Measurements from ENCODE around the gene SRGAP1.

DNA sequence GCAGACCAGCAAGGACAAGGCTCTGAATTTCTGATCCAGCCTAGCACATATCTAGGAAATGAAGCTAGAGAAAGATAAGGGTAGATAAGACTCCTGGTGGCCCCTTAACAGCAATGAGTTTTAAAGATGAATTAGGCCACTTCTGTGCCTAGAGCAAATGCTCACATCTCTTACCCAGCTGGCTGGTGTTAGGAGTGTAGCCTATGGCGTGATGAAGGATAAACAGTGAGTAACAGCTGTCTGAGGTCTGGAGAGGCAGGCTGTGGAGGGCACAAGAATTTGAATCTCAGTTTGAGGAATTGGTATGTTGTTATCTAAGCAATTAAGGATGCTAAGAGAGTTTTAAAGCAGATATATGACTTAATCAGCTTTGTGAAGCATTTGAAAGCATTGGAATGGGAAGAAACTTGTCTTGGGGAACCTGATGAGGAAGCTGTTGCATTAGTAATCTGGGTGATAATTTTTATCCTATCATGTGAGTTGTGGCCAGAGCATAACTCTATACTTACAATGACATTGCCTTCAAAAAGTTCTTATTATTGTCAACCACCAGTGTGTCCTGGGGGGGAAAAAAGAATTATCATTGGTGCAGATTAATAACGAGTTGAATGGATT is 161.8 kb downstream of the SRGAP1 start:
- TF ChIP-seq, protein P1, sequence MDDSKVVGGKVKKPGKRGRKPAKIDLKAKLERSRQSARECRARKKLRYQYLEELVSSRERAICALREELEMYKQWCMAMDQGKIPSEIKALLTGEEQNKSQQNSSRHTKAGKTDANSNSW (CRISPR knock-in tag; IDR thresholded peaks at IDR 0.05; ENCODE audit: borderline replicate concordance) = no peak
- TF ChIP-seq RELA (CRISPR knock-in tag; IDR thresholded peaks at IDR 0.05) (no peak), GLMP (CRISPR knock-in tag; IDR thresholded peaks at IDR 0.05; ENCODE audit: borderline replicate concordance) (no peak), ZNF207 (IDR thresholded peaks at IDR 0.05; ENCODE audit: borderline replicate concordance) (no peak), POLR2AphosphoS5 (IDR thresholded peaks at IDR 0.05; ENCODE audit: low read depth, low read length) (no peak), SIN3A (IDR thresholded peaks at IDR 0.05; ENCODE audit: borderline replicate concordance, low read depth, low read length) (no peak), ATM (IDR thresholded peaks at IDR 0.05; ENCODE audit: borderline replicate concordance) (no peak), CHD2 (IDR thresholded peaks at IDR 0.05; ENCODE audit: low read depth, low read length) (no peak), ZNF891 (CRISPR knock-in tag; IDR thresholded peaks at IDR 0.05) (no peak)
- TF ChIP-seq, protein P2, sequence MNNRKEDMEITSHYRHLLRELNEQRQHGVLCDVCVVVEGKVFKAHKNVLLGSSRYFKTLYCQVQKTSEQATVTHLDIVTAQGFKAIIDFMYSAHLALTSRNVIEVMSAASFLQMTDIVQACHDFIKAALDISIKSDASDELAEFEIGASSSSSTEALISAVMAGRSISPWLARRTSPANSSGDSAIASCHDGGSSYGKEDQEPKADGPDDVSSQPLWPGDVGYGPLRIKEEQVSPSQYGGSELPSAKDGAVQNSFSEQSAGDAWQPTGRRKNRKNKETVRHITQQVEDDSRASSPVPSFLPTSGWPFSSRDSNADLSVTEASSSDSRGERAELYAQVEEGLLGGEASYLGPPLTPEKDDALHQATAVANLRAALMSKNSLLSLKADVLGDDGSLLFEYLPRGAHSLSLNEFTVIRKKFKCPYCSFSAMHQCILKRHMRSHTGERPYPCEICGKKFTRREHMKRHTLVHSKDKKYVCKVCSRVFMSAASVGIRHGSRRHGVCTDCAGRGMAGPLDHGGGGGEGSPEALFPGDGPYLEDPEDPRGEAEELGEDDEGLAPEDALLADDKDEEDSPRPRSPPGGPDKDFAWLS (CRISPR knock-in tag; IDR thresholded peaks at IDR 0.05; ENCODE audit: borderline replicate concordance) = no peak
- TF ChIP-seq, protein P3, sequence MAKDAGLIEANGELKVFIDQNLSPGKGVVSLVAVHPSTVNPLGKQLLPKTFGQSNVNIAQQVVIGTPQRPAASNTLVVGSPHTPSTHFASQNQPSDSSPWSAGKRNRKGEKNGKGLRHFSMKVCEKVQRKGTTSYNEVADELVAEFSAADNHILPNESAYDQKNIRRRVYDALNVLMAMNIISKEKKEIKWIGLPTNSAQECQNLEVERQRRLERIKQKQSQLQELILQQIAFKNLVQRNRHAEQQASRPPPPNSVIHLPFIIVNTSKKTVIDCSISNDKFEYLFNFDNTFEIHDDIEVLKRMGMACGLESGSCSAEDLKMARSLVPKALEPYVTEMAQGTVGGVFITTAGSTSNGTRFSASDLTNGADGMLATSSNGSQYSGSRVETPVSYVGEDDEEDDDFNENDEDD (CRISPR knock-in tag; IDR thresholded peaks at IDR 0.05; ENCODE audit: borderline replicate concordance) = no peak
